ENCODE results near the gene LGALS7B. TPM values are rescaled to one million over a fixed set of nuclear protein-coding genes. Genes with fewer than 3 reads are reported as not detected.

LGALS7B gene
- total RNA-seq, 2 donors from 2014 or later: 2.0 TPM; not detected in 1

DNA sequence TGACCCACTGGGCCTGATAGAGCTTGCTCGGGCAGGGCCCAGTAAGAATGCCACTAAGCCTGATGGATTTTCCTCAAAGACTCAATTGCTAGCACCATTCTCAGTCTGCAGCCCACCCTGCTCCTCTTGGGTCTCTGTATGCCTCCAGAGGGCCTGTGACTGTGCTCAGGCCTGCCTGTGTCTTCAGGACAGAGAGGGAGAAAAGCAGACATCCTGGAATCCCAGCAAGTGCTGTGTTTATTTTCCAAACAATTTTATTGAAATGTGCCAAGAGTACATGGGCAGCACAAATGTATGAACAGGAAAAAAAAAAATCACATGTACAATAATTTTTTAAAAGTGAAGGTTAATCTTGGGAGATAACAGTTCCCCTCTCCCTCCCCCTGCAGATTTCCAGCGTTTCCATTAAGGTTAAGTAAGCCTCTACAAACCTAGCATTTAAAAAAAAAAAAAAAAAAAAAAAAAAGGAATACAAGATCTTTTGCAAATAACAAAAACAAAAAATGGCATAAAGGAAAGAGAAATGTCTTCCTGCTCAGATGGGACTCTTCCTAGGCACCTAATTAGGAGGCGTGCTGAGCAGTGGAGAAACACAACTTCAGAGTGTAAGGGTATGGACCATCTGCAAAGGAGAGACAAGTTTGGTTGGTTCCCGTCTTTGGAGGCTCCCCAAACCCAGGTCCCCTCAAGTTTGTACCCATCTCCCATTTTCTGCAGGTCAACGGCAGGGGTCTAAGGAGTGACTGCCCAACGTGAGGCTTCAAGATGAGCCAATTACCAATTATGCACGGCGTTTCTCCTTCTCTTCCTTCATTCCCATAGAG lies 47.4 kb downstream of the LGALS7B start:
- ATAC-seq (ENCODE audit: insufficient number of reproducible peaks, low FRiP score, low read depth) (no peak), DNase-seq (ENCODE audit: low spot score) (no peak)
- Histone ChIP-seq H3K4me1 (ENCODE audit: control insufficient read depth in 1 of 2, low read depth in 2 of 2) (peaks cover 3 to 42% of the 10 kb centered on the region in 2 donors), H3K4me3 (no peak overlapping the region), H3K36me3 (peaks cover 47% of the 10 kb centered on the region), H3K27me3 (replicated peaks; ENCODE audit: insufficient read depth) (no peaks in the 10 kb centered on the region), H3K9me3 (no peaks in the 10 kb centered on the region), H3K27ac (peak overlapping the region; percentile 62 to 71)
- TF ChIP-seq, protein P1, sequence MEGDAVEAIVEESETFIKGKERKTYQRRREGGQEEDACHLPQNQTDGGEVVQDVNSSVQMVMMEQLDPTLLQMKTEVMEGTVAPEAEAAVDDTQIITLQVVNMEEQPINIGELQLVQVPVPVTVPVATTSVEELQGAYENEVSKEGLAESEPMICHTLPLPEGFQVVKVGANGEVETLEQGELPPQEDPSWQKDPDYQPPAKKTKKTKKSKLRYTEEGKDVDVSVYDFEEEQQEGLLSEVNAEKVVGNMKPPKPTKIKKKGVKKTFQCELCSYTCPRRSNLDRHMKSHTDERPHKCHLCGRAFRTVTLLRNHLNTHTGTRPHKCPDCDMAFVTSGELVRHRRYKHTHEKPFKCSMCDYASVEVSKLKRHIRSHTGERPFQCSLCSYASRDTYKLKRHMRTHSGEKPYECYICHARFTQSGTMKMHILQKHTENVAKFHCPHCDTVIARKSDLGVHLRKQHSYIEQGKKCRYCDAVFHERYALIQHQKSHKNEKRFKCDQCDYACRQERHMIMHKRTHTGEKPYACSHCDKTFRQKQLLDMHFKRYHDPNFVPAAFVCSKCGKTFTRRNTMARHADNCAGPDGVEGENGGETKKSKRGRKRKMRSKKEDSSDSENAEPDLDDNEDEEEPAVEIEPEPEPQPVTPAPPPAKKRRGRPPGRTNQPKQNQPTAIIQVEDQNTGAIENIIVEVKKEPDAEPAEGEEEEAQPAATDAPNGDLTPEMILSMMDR (IDR thresholded peaks at IDR 0.05): no peak

DNA sequence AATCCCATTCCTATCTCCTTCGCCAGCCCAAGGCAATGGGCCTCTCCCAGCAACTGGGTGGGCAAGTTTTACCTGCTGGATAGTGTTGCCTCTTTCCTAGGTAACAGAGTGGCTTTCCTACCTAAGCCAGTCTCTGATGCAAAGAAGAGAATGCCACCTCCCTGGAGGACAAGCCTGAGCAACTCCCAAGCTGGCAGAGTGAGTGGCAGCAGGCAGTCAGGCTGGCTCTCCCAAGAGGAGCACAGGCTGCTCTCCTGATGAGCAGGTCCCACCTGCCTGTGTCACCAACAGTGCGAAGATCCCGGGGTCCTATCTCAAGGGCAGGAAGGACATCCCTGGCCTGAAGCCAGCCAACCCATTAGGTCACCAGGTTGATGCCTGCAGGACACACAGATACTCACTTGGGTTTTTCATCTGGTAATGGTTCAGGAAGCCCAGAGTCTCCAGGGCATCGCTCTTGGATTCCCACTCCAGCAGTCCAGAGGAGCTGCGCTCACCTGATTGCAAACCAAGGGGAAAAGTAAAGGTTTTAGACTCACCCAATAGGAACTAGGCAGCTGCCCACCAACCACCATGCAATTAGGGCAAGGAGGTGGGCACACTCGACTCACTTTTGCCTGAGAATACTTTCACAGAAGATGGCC lies 48.1 kb downstream of the LGALS7B start:
- Histone ChIP-seq H3K27me3 (replicated peaks; ENCODE audit: insufficient read depth) (no peaks in the 10 kb centered on the region), H3K27ac (peak overlapping the region in 1 of 2 donors; percentile 18), H3K9me3 (no peaks in the 10 kb centered on the region), H3K4me3 (no peak overlapping the region), H3K36me3 (peaks cover 52% of the 10 kb centered on the region), H3K4me1 (ENCODE audit: control insufficient read depth in 1 of 2, low read depth in 2 of 2) (peaks cover 3 to 41% of the 10 kb centered on the region in 2 donors)
- ATAC-seq (ENCODE audit: insufficient number of reproducible peaks, low FRiP score, low read depth) (no peak), DNase-seq (ENCODE audit: low spot score) (no peak)
- TF ChIP-seq, protein P1 (IDR thresholded peaks at IDR 0.05): no peak

DNA sequence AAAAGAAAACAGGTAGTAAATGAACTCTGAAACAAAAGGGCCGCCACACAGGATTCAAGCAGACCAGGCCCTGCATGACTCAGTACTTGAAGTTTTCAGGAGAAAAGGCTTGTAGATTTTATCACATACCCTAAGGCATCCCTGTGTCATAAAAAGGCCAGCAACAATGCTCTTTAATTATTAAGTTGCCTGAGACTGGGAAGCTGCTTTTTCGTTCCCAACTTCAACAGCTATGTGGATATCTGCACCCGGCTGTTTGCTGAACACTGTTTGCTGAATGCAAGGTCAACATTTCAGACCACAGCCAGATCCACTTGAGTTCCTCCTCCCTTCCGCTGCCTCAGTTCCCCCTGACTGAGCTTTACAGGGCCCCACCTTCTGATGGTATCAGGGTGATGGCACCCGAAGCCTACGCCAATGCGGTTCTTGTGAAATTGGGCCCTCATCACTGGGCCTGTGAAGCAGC lies 48.7 kb downstream of the LGALS7B start:
- ATAC-seq (ENCODE audit: insufficient number of reproducible peaks, low FRiP score, low read depth) (no peak), DNase-seq (ENCODE audit: low spot score) (no peak)
- peaks cover 3 to 35% of the 10 kb centered on the region in 2 donors for H3K4me1 ChIP-seq (ENCODE audit: control insufficient read depth in 1 of 2, low read depth in 2 of 2)
- no peaks in the 10 kb centered on the region for H3K27me3 ChIP-seq (replicated peaks; ENCODE audit: insufficient read depth)
- H3K4me3 ChIP-seq: no peak overlapping the region
- peaks cover 58% of the 10 kb centered on the region for H3K36me3 ChIP-seq
- H3K9me3 ChIP-seq: no peaks in the 10 kb centered on the region
- H3K27ac ChIP-seq: no peak overlapping the region
- TF ChIP-seq, protein P1 (IDR thresholded peaks at IDR 0.05): no peak

DNA sequence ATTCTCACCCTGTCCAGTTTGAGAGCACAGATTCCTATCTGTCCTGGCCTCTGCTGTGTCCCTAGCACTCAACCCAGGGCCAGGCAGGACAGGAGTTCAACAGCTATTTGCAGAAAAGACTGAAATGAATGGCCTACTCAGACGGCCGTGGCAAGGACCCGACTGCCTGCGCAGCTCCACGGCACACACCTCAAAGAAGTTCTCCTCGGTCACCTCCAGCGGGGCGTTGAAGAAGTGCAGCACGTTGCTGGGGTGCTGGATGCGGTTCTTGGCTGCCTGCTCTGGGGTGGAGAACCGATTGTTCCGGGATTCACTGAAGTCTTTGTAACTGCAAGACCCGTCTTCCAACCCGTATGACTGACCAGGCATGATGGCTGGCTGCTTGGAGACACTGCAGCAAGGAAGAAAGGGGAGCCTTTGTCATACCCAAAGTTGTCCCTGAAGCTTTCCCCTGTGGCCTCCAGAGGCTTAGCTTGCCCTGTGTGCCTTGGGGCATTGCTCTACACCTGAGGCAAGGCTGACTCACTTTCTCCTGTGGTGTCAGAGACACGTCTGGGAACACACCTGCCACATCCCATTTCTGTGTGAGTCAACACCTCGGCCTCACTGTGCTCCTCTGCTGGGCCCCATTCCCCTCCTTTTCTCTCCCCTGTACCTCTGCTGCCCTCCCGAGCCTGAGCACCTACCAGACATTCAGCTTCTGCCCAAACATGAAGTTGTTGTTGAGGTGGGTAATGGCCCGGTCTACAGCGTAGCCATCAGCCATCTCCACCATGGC lies 49.4 kb downstream of the LGALS7B start:
- DNase-seq (ENCODE audit: low spot score) (no peak), ATAC-seq (ENCODE audit: insufficient number of reproducible peaks, low FRiP score, low read depth) (no peak)
- H3K4me3 ChIP-seq: no peak overlapping the region
- H3K4me1 ChIP-seq (ENCODE audit: control insufficient read depth in 1 of 2, low read depth in 2 of 2): peaks cover 3 to 33% of the 10 kb centered on the region in 2 donors
- TF ChIP-seq, protein P1 (IDR thresholded peaks at IDR 0.05): no peak
- H3K27ac ChIP-seq: peak overlapping the region in 1 of 2 donors; percentile 12
- peaks cover 65% of the 10 kb centered on the region for H3K36me3 ChIP-seq
- no peaks in the 10 kb centered on the region for H3K27me3 ChIP-seq (replicated peaks; ENCODE audit: insufficient read depth)
- no peaks in the 10 kb centered on the region for H3K9me3 ChIP-seq
